GM21786 (cell line): ENCODE measurements around the gene GCK.

Source experiments
- ATAC-seq: cut with Tn5 transposase; IDR thresholded peaks from one replicate; pipeline ENCODE4 v1.9.1; 2021; ENCODE audit not compliant: unreplicated experiment

GCK gene

DNA sequence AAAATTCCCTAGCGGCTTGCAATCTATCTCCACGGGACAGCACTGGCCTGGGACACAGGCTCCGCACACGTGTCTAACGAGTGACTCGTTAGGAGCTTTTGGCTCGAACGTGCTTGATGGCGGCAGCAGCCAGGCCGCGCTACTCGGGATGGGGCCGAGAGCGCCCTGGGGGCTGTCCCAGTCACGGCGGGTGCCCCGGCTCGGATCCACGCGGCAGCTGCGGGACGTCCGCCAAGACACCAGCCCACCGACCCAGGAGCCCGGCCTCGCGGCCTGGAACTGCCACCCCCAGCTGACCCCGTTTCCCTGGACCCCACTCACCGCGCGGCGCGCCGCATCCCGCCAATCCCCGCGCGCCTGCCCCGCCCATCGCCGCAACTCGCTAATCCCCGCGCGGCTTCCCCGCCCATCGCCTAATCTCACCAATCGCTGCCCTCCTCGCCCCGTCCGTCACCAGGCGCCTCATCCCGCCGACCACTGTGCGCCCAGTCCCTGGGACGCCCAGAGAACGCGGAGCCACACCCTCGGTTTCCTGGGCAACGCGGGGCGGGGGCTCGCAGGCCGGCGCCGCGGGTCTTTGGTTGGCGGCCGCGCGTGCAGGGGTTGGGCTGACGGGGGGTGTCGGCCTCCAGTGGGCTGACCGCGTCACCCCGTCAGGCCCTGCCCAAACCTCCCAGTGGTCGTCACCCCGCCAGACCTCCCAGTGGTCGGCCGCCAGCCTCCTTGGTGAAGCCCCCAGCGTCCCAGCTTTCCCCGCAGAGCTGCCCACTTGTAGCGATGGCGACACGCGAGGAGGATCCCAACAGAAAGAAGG lies 65.8 kb downstream of the GCK start, which contains the start of gene POLD2:
Gene POLD2, minus strand, starts transcription at position 359 of the 814 bp plus-strand sequence. CDS start 1,495 bp downstream, outside the sequence.
- ATAC-seq, result peak; percentile 98

- no peak for ATAC-seq
These were observed 66.7 kb downstream of the GCK start for GRCh38 chr7:44122529-44122928.

- no peak for ATAC-seq
These were observed 67.3 kb downstream of the GCK start for GRCh38 chr7:44121761-44122420.

- ATAC-seq, result no peak
These were observed 68.8 kb downstream of the GCK start for GRCh38 chr7:44120395-44120794.

DNA sequence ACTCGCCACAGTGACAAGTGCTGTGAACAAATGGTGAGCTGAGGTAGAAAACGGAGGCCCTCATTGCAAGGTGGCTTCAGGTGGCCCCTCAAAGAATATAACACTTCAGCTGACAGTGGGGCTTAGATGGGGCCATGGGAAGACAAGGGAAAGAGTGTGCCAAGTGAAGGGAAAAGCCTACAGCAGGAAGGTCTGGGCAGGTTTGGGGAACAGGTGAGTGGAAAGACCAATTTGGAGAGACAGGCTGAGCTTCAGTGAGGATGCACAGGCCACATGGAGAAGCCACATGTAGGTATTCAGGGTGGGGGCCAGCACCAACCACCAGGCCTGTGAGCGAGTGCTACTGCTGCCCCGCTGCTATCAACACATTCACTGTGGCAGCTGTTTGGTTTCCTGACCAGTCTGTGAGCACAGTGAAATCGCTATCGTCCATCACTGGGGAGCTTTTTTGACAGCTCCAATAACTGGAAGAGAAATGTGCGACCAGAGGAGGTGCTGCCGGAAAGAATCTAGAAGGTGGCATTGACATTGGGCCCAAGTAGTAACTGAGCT lies 69.3 kb downstream of the GCK start:
- no peak for ATAC-seq

DNA sequence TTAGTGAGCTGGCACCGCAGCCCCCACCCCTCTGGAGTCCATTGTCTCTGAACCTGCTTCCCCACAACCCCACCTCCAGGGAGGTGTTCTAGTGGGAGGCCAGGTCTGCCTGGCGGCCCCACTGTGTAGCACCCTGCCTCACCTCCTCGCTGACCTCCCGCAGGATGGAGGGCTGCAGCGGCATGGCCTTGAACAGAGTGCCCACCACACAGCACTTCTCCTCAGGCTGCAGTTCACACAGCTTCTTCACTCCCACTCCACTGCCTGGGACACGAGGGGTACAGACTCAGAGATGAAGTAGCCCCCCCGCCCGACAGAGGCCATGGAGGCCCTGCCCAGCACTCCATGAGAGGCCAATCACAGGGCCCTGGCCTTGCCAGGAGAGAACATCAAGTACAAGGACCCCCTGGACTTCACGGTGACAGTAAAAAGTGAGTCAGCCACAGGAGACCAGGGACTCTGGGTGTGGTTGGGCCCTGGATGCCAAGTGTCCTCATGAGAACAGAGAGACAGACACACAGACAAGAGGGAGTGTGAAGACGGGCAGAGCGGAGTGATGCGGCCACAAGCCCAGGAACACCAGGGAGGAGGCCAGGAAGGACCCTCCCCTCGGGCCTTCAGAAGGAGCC lies 71.3 kb downstream of the GCK start:
- no peak for ATAC-seq

- no peak for ATAC-seq
These were observed 72.2 kb downstream of the GCK start for GRCh38 chr7:44116789-44117666.

DNA sequence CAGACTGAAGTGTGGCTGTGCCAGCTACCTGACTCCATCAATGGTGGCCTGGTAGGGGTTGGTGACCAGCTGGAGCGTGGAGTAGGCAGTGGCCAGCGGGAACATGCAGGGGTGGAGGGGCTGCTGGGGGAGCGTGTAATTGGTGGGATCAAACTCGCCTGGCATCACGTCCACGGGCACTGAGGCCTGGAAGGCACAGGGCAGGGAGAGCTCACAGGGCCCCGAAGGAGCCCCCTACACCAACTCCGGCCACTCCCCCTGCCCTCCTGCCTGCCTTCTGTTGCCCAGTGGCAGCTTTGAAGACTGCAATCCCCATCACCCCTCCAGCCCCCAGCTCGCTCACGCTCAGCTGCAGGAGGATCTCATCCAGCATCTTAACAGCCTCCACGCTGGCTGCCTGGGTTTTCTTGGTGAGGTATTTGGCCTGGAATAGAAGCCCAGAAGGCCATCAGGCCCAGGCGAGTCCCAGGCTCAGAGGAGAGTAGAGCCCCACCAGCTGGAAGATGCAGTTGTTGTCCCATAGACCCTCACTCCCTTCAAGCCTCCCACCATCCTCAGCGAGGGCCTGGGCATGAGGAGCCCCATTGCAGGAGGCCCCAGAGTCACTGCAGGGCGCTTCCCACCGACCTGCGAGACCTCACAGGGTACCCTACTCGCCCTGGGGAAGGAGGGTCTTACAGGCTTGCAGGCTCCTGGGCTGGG lies 73.0 kb downstream of the GCK start:
- ATAC-seq, result no peak

DNA sequence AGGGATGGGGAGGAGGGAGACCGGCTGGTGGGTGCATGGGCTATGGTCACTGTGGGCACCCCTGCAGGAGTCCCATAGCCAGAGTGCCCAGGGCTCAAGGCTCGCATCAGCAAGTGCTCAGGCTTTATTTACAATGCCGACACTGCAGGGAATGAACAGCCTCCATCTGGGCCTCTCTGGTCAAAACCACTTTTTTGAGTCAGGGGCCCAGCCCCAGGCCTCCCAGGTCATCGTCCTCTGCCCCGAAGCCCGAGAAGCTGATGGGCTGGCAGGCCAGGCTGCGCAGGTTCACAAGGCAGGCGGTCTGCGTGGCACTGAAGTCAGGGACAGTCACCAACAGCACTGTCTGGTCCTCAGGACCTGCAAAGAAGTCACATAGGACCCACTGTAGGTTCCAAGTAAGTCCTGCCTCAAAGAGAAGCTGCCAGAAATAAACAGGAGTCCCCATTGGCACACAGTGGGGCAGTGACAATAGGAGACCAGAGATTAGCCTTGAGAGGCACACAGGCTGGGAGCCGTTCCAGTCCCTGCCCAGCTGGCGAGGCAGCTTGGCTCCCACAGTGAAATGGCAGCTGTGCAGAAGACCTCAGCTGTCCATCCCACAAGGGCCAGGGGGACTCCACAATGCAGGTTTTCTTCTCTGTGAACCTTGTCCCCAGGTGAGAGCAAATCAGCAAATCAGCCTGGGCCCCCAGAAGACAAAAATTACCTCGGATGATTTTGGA lies 74.5 kb downstream of the GCK start:
- no peak for ATAC-seq

DNA sequence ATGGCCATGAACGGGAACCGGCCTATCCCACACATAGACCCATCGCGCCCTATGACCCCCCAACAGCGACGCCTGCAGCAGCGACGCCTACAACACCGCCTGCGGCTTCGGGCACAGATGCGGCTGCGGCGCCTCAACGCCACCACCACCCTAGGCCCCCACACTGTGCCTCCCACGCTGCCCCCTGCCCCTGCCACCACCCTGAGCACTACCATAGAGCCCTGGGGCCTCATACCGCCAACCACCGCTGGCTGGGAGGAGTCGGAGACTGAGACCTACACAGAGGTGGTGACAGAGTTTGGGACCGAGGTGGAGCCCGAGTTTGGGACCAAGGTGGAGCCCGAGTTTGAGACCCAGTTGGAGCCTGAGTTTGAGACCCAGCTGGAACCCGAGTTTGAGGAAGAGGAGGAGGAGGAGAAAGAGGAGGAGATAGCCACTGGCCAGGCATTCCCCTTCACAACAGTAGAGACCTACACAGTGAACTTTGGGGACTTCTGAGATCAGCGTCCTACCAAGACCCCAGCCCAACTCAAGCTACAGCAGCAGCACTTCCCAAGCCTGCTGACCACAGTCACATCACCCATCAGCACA lies 75.4 kb downstream of the GCK start:
- no peak for ATAC-seq

DNA sequence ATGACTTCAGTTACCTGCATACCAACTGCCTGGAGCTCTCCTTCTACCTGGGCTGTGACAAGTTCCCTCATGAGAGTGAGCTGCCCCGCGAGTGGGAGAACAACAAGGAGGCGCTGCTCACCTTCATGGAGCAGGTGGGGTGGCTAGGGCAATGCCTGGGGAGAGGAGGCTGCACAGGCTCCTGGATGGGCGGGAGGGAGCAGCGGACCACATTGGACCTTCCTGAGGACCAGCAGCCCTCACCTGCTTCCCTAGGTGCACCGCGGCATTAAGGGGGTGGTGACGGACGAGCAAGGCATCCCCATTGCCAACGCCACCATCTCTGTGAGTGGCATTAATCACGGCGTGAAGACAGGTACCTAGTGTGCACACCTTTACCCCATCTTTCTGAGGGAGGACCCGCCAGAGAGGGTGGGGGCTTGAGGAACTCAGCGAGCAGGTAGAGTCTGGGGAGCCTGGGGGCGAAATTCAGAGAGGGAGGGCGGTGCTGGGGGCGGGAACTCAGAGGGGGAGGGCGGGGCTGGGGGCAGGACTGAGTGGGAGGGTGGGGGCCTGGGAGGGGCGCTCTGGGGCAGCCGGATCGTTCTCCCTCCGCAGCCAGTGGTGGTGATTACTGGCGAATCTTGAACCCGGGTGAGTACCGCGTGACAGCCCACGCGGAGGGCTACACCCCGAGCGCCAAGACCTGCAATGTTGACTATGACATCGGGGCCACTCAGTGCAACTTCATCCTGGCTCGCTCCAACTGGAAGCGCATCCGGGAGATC lies 76.1 kb downstream of the GCK start:
- no peak for ATAC-seq

- ATAC-seq, result no peak
These were observed 76.8 kb downstream of the GCK start for GRCh38 chr7:44112231-44112996.

- ATAC-seq, result no peak
These were observed 77.5 kb downstream of the GCK start for GRCh38 chr7:44111761-44112160.

DNA sequence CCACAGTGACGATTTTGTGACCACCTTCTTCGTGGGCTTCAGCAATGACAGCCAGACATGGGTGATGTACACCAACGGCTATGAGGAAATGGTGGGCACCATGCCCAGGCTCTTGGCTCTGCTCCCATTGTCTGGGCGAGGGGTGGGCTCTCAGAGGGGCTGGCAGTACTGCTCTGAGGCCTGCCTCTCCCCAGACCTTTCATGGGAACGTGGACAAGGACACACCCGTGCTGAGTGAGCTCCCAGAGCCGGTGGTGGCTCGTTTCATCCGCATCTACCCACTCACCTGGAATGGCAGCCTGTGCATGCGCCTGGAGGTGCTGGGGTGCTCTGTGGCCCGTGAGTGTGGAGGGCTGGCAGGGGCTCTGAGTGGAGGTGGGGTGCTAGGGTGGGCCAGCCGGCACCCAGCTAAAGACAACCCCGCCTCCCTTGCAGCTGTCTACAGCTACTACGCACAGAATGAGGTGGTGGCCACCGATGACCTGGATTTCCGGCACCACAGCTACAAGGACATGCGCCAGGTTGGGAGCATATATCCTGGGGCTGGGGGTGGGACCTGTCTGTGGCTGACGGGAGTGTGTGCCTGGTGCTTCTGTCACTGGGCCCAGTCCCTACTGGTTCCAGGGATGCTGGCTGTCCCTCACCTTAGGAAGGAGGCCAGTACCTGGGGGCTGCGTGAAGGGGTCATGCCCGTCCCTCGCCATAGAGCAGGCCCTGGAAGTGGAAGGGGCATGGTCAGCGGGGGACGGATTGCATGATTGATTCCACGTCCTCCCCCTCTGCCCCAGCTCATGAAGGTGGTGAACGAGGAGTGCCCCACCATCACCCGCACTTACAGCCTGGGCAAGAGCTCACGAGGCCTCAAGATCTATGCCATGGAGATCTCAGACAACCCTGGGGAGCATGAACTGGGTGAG lies 78.3 kb downstream of the GCK start:
- ATAC-seq, result no peak

GRCh38 chr7:44109991-44110390 lies 79.2 kb downstream of the GCK start:
- no peak for ATAC-seq
